ENCODE measurements around the gene SRC.

GRCh38 chr20:37364927-37365272 lies 19.0 kb downstream of the SRC start:
- TF ChIP-seq EZH2 (IDR thresholded peaks at IDR 0.05; ENCODE audit: low read length) (no peak), CTCF (optimal IDR thresholded peaks at IDR 0.05 in 1 of 3, IDR thresholded peaks at IDR 0.05 in 1 of 3, conservative IDR thresholded peaks at IDR 0.05 in 1 of 3; ENCODE audit: extremely low read depth in 1 of 3, insufficient read depth in 2 of 3, low read length in 3 of 3) (no peak)
